ENCODE results near the gene TIAM1.

Gene TIAM1

DNA sequence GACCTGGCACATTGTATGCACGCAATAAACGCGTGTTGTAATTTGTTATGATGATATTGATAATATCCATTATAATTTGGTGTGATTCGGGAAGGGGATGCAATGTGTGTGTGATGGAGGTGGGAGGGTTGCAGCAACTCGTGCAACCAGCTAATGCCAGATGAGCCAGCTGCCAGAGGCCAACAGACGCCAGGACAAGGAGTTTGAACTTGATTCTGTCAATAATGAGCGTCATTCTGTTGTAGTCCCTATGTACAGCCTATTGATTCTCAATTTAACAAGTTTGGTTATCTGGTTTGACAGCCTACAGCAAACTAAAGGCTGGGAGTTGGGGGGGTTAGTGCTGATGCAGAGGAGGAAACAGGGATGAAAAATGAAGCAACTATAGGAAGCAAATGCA lies 35.5 kb downstream of the TIAM1 start:
- no peak overlapping the region for H3K4me3 ChIP-seq (replicated peaks; ENCODE audit: low read depth, low read length)
- TF ChIP-seq, protein P1, sequence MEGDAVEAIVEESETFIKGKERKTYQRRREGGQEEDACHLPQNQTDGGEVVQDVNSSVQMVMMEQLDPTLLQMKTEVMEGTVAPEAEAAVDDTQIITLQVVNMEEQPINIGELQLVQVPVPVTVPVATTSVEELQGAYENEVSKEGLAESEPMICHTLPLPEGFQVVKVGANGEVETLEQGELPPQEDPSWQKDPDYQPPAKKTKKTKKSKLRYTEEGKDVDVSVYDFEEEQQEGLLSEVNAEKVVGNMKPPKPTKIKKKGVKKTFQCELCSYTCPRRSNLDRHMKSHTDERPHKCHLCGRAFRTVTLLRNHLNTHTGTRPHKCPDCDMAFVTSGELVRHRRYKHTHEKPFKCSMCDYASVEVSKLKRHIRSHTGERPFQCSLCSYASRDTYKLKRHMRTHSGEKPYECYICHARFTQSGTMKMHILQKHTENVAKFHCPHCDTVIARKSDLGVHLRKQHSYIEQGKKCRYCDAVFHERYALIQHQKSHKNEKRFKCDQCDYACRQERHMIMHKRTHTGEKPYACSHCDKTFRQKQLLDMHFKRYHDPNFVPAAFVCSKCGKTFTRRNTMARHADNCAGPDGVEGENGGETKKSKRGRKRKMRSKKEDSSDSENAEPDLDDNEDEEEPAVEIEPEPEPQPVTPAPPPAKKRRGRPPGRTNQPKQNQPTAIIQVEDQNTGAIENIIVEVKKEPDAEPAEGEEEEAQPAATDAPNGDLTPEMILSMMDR (IDR thresholded peaks at IDR 0.05; ENCODE audit: low read length, missing control alignments): no peak
- DNase-seq (ENCODE audit: low read depth): no peak

GRCh38 chr21:31305888-31306287 lies 38.2 kb downstream of the TIAM1 start:
- DNase-seq (ENCODE audit: low read depth): no peak
- H3K4me3 ChIP-seq (replicated peaks; ENCODE audit: low read depth, low read length): no peak overlapping the region
- TF ChIP-seq, protein P1 (IDR thresholded peaks at IDR 0.05; ENCODE audit: low read length, missing control alignments): no peak

- no peak for DNase-seq (ENCODE audit: low read depth)
- TF ChIP-seq, protein P1 (IDR thresholded peaks at IDR 0.05; ENCODE audit: low read length, missing control alignments): no peak
- no peak overlapping the region for H3K4me3 ChIP-seq (replicated peaks; ENCODE audit: low read depth, low read length)
Measured at GRCh38 chr21:31299291-31300147, 44.5 kb downstream of the TIAM1 start.

GRCh38 chr21:31298618-31299269 lies 45.3 kb downstream of the TIAM1 start:
- DNase-seq (ENCODE audit: low read depth): no peak
- no peak overlapping the region for H3K4me3 ChIP-seq (replicated peaks; ENCODE audit: low read depth, low read length)
- TF ChIP-seq, protein P1 (IDR thresholded peaks at IDR 0.05; ENCODE audit: low read length, missing control alignments): no peak

DNA sequence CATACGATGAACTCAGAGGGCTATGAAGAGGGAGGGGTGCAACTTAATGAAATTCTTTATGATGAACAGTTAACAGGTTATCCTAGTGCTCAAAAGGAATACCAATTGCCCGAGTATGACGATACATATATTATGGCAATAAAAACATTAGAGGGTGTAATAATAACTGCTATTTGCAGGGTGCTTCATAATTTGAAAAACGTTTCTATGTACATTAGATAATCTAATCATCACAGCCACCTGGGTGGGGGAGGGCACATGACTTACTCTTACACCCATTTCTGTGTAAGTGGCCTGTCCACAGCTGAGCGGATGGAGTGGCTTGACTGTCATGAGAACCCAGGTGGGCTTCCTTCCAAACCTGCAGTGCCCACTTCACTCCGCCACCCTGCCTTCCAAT lies 46.3 kb downstream of the TIAM1 start:
- TF ChIP-seq, protein P1 (IDR thresholded peaks at IDR 0.05; ENCODE audit: low read length, missing control alignments): no peak
- no peak overlapping the region for H3K4me3 ChIP-seq (replicated peaks; ENCODE audit: low read depth, low read length)
- DNase-seq (ENCODE audit: low read depth): no peak

DNA sequence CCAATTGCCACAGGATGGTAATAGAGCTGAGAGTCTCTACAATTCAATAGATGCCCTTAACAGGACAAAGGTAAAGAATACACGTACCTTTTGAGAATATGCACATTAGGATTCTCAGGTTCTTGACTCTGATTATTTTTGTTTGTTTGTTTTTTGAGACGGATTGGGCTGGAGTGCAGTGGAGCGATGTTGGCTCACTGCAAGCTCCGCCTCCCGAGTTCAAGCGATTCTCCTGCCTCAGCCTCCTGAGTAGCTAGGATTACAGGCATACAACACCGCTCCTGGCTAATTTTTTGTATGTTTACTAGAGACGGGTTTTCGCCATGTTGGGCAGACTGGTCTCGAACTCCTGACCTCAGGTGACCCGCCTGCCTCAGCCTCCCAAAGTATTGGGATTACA lies 48.4 kb downstream of the TIAM1 start:
- H3K4me3 ChIP-seq (replicated peaks; ENCODE audit: low read depth, low read length): no peak overlapping the region
- TF ChIP-seq, protein P1 (IDR thresholded peaks at IDR 0.05; ENCODE audit: low read length, missing control alignments): no peak

More for the DNA sequence above, 48.4 kb downstream of the TIAM1 start:
- no peak for DNase-seq (ENCODE audit: low read depth)

Measured in fibroblast of pulmonary artery (primary cell).